GM12878 (cell line): ENCODE data around the gene TRIM3. TPM values are rescaled to one million over a fixed set of nuclear protein-coding genes. Genes with fewer than 3 reads are reported as not detected.

Experiments used
- ATAC-seq: fragments of 200-7000 bp; cut with Tn5 transposase; 3 replicates; pipeline ENCODE4 v1.9.1; 2020; ENCODE audit warnings: mild to moderate bottlenecking, moderate library complexity
- BruUV-seq: library from RNA; stranded (reverse); fragments of 400-500 nt; replicated peaks from 2 replicates; lab custom pipeline; 2021; lab: Mats Ljungman, UMichigan
- CTCF ChIA-PET: fragments of 300-600 bp; sonication (Branson Sonifier 250); formaldehyde crosslinking; extraction: SDS; loops from one replicate; lab custom pipeline; 2021; ENCODE audit warnings: inconsistent platforms; lab: Yijun Ruan, JAX
- POLR2A ChIA-PET: fragments of 350-600 bp; formaldehyde crosslinking; extraction: SDS; loops from one replicate; lab custom pipeline; 2021; ENCODE audit warnings: inconsistent platforms; lab: Charles Lee
- RAD21 ChIA-PET: fragments of 300-600 bp; sonication (Branson Sonifier 250); formaldehyde crosslinking; loops from one replicate; lab custom pipeline; 2023; ENCODE audit warnings: antibody characterized with exemption; ENCODE audit not compliant: unreplicated experiment; lab: Charles Lee
- SMC1A ChIA-PET: fragments of 300-600 bp; sonication (Branson Sonifier 250); formaldehyde crosslinking; loops from one replicate; lab custom pipeline; 2023; ENCODE audit not compliant: unreplicated experiment, uncharacterized antibody; lab: Charles Lee
- DNase-seq: peaks from one replicate; pipeline ENCODE4 v3.0.0-alpha.2; 2011; ENCODE audit warnings: low read depth, low spot score
- FAIRE-seq: peaks from 3 replicates; lab custom pipeline; 2011; peaks lifted over from hg19 to GRCh38; lab: Jason Lieb, UNC
- H2AFZ ChIP-seq: 2 replicates; pipeline ENCODE4 v1.6.0; 2011; ENCODE audit warnings: low read depth, low read length, control low read depth; ENCODE audit not compliant: control insufficient read depth
- H3K27ac ChIP-seq: 2 replicates; pipeline ENCODE4 v1.5.1; 2011; ENCODE audit warnings: control low read depth; ENCODE audit not compliant: control insufficient read depth, insufficient read depth
- H3K27me3 ChIP-seq, 2 experiments: replicated peaks in 1 of 2; 2 replicates each; pipeline versions ENCODE4 v1.6.0 to v1.6.1; 2011; ENCODE audit warnings: low read length in 1 of 2; ENCODE audit not compliant: control insufficient read depth in 2 of 2, insufficient read depth in 2 of 2
- H3K36me3 ChIP-seq, 2 experiments: 2 replicates each; pipeline ENCODE4 v1.5.1; 2011; ENCODE audit warnings: low read length in 1 of 2; ENCODE audit not compliant: control insufficient read depth in 2 of 2, insufficient read depth in 2 of 2
- H3K4me1 ChIP-seq: 2 replicates; pipeline ENCODE4 v1.6.1; 2011; ENCODE audit warnings: mild to moderate bottlenecking, low read length, moderate library complexity, mixed read lengths; ENCODE audit not compliant: control insufficient read depth, insufficient read depth
- H3K4me2 ChIP-seq: 2 replicates; pipeline ENCODE4 v1.6.0; 2011; ENCODE audit warnings: control low read depth; ENCODE audit not compliant: control insufficient read depth, insufficient read depth
- H3K4me3 ChIP-seq: fragments of 200-600 bp; sonication (generic); 2 replicates; pipeline ENCODE4 v1.5.1; 2016
- H3K79me2 ChIP-seq: 2 replicates; pipeline ENCODE4 v1.6.0; 2011; ENCODE audit warnings: low read length; ENCODE audit not compliant: control insufficient read depth, insufficient read depth
- H3K9ac ChIP-seq: 2 replicates; pipeline ENCODE4 v1.8.0; 2011; ENCODE audit warnings: low read length, control low read depth, mixed read lengths; ENCODE audit not compliant: control insufficient read depth, insufficient read depth
- H3K9me3 ChIP-seq: replicated peaks from 3 replicates; pipeline ENCODE4 v1.5.1; 2011; ENCODE audit warnings: mild to moderate bottlenecking, low read length; ENCODE audit not compliant: control insufficient read depth, insufficient read depth
- H4K20me1 ChIP-seq: 2 replicates; pipeline ENCODE4 v1.6.0; 2011; ENCODE audit not compliant: control insufficient read depth, insufficient read depth
- WGBS: methylation state at CpG from one replicate; pipeline ENCODE4 v1.1.6; 2016; ENCODE audit warnings: low lambda C conversion rate; ENCODE audit not compliant: insufficient replicate concordance, insufficient coverage; ENCODE audit errors: missing lambda C conversion rate; 5-methylcytosine and 5-hydroxymethylcytosine counted together
- in situ Hi-C: fragments of 300-500 bp; cut with MboI; formaldehyde crosslinking; loops from 9 replicates; pipeline ENCODE4 v1.14.3; 2018; ENCODE audit warnings: mixed read lengths
- intact Hi-C: fragments of 100-400 bp; cut with micrococcal nuclease; formaldehyde crosslinking; loops from one replicate; pipeline ENCODE4 v1.14.2; 2022; ENCODE audit not compliant: unreplicated experiment
- polyA plus RNA-seq, 11 experiments: library from polyadenylated mRNA; depleted of rRNA in 4 of 11; unstranded in 6 of 11; stranded (reverse) in 5 of 11; fragments of >200 nt; fragmentation: Nextera tagmentation in 4 of 11; fragmentation: Illumina TruSeq in 1 of 11; extraction: Ambion mirVana in 4 of 11; extraction: Trizol in 1 of 11; gene quantifications; 1 replicate in 1 of 11; 2 replicates in 10 of 11; pipeline versions ENCODE4 v1.2.1 to v1.2.3, GENCODE V29; 2011 to 2016; ENCODE audit warnings: inconsistent platforms in 2 of 11, missing spikeins in 2 of 11, low read depth in 1 of 11
- total RNA-seq, 4 experiments: library from RNA; depleted of rRNA in 3 of 4; stranded (reverse); fragments of >200 nt in 3 of 4; fragmentation: Illumina TruSeq in 1 of 4; extraction: Trizol in 1 of 4; gene quantifications; 2 replicates each; pipeline versions ENCODE4 v1.2.1 to v1.2.3, GENCODE V29; 2013 to 2021
- TF ChIP-seq, protein P1 (sequence below): fragments of 450-650 bp; formaldehyde crosslinking; IDR thresholded peaks from 2 replicates; pipeline ENCODE4 v1.5.0; 2022; ENCODE audit warnings: mild to moderate bottlenecking, missing genetic modification characterization

TRIM3 gene
- total and polyA plus RNA-seq, 10 of the 15 experiments (the other 5 are each of a cell fraction or from before 2014, with no cell fraction given) = 0.34 to 11.8 (median 4.8) TPM

DNA sequence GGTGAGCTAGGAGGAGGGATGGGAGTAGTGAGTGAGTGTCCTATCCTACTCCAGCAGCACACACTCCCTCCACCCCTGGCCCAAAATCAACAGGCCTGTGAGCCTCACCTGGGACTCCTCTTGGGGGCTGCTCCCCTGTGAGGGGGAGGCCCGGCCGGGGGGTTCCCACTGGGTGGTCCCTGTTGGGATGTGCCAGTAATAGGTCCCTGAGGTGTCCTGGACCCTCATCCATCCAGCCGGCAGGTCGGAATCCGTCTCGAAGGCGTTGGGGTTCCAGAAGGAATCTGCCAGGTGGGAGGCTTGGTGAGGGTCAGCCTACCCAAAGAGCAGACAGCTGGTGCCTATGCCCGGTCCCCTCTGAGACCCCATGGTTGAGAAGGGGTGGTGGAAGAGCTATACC is 70.2 kb downstream of the TRIM3 start:
- ATAC-seq (no peak), FAIRE-seq (no peak), DNase-seq (no peak)
- no TSS peak for BruUV-seq
- no peak overlapping the region for H2AFZ ChIP-seq
- 65% methylated on average over 8 of the region's 8 CpGs for WGBS
- H3K27me3 ChIP-seq = no peaks in the 10 kb centered on the region
- POLR2A ChIA-PET = interaction anchor here (0.6 to 0.9 kb wide), 2 partner anchors 16 to 268 kb away, joined by 3 read pairs; partner anchors contain the start of gene APBB1
- intact Hi-C loops (loop anchor here (5.0 kb wide), 1 partner anchor 69 kb away; the partner anchor contains the start of gene TRIM3), in situ Hi-C loops (no loop called here)
- no peaks in the 10 kb centered on the region for H3K36me3 ChIP-seq
- peaks cover 25% of the 10 kb centered on the region for H3K4me1 ChIP-seq
- TF ChIP-seq, protein P1, sequence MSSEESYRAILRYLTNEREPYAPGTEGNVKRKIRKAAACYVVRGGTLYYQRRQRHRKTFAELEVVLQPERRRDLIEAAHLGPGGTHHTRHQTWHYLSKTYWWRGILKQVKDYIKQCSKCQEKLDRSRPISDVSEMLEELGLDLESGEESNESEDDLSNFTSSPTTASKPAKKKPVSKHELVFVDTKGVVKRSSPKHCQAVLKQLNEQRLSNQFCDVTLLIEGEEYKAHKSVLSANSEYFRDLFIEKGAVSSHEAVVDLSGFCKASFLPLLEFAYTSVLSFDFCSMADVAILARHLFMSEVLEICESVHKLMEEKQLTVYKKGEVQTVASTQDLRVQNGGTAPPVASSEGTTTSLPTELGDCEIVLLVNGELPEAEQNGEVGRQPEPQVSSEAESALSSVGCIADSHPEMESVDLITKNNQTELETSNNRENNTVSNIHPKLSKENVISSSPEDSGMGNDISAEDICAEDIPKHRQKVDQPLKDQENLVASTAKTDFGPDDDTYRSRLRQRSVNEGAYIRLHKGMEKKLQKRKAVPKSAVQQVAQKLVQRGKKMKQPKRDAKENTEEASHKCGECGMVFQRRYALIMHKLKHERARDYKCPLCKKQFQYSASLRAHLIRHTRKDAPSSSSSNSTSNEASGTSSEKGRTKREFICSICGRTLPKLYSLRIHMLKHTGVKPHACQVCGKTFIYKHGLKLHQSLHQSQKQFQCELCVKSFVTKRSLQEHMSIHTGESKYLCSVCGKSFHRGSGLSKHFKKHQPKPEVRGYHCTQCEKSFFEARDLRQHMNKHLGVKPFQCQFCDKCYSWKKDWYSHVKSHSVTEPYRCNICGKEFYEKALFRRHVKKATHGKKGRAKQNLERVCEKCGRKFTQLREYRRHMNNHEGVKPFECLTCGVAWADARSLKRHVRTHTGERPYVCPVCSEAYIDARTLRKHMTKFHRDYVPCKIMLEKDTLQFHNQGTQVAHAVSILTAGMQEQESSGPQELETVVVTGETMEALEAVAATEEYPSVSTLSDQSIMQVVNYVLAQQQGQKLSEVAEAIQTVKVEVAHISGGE (CRISPR knock-in tag) = no peak
- H3K9me3 ChIP-seq = no peaks in the 10 kb centered on the region
- peak overlapping the region; percentile 69; the same call in 1 of the 2 replicates for H3K4me2 ChIP-seq
- RAD21 ChIA-PET = interaction anchor here (1.2 to 3.3 kb wide), 5 partner anchors 13 to 128 kb away, joined by 3 to 24 read pairs (median 11); partner anchors contain the start of gene SMPD1
- H3K4me3 ChIP-seq = no peak overlapping the region
- H3K27ac ChIP-seq = peak overlapping the region; percentile 16
- H3K79me2 ChIP-seq = no peaks in the 10 kb centered on the region
- no peak overlapping the region; the same call in 1 of the 2 replicates for H3K9ac ChIP-seq
- CTCF ChIA-PET = interaction anchor here (1.0 to 4.4 kb wide), 7 partner anchors 13 to 302 kb away, joined by 3 to 42 read pairs (median 8); partner anchors contain the start of gene SMPD1
- H4K20me1 ChIP-seq = no peaks in the 10 kb centered on the region
- SMC1A ChIA-PET = interaction anchor here (0.8 to 2.7 kb wide), 8 partner anchors 13 to 280 kb away, joined by 3 to 21 read pairs (median 4); partner anchors contain the start of gene MRPL17
